GM12878 (cell line): Measurements from ENCODE around the gene DISC1. TPM values are rescaled to one million over a fixed set of nuclear protein-coding genes. Genes with fewer than 3 reads are reported as not detected.

Source experiments
- ATAC-seq: fragments of 200-7000 bp; cut with Tn5 transposase; 3 replicates; pipeline ENCODE4 v1.9.1; 2020; ENCODE audit warnings: mild to moderate bottlenecking, moderate library complexity
- BruUV-seq: library from RNA; stranded (reverse); fragments of 400-500 nt; replicated peaks from 2 replicates; lab custom pipeline; 2021; lab: Mats Ljungman, UMichigan
- CTCF ChIA-PET: fragments of 300-600 bp; sonication (Branson Sonifier 250); formaldehyde crosslinking; extraction: SDS; loops from one replicate; lab custom pipeline; 2021; ENCODE audit warnings: inconsistent platforms; lab: Yijun Ruan, JAX
- POLR2A ChIA-PET: fragments of 350-600 bp; formaldehyde crosslinking; extraction: SDS; loops from one replicate; lab custom pipeline; 2021; ENCODE audit warnings: inconsistent platforms; lab: Charles Lee
- RAD21 ChIA-PET: fragments of 300-600 bp; sonication (Branson Sonifier 250); formaldehyde crosslinking; loops from one replicate; lab custom pipeline; 2023; ENCODE audit warnings: antibody characterized with exemption; ENCODE audit not compliant: unreplicated experiment; lab: Charles Lee
- SMC1A ChIA-PET: fragments of 300-600 bp; sonication (Branson Sonifier 250); formaldehyde crosslinking; loops from one replicate; lab custom pipeline; 2023; ENCODE audit not compliant: unreplicated experiment, uncharacterized antibody; lab: Charles Lee
- DNase-seq: peaks from one replicate; pipeline ENCODE4 v3.0.0-alpha.2; 2011; ENCODE audit warnings: low read depth, low spot score
- FAIRE-seq: peaks from 3 replicates; lab custom pipeline; 2011; peaks lifted over from hg19 to GRCh38; lab: Jason Lieb, UNC
- H2AFZ ChIP-seq: 2 replicates; pipeline ENCODE4 v1.6.0; 2011; ENCODE audit warnings: low read depth, low read length, control low read depth; ENCODE audit not compliant: control insufficient read depth
- H3K27ac ChIP-seq: 2 replicates; pipeline ENCODE4 v1.5.1; 2011; ENCODE audit warnings: control low read depth; ENCODE audit not compliant: control insufficient read depth, insufficient read depth
- H3K27me3 ChIP-seq, 2 experiments: replicated peaks in 1 of 2; 2 replicates each; pipeline versions ENCODE4 v1.6.0 to v1.6.1; 2011; ENCODE audit warnings: low read length in 1 of 2; ENCODE audit not compliant: control insufficient read depth in 2 of 2, insufficient read depth in 2 of 2
- H3K36me3 ChIP-seq, 2 experiments: 2 replicates each; pipeline ENCODE4 v1.5.1; 2011; ENCODE audit warnings: low read length in 1 of 2; ENCODE audit not compliant: control insufficient read depth in 2 of 2, insufficient read depth in 2 of 2
- H3K4me1 ChIP-seq: 2 replicates; pipeline ENCODE4 v1.6.1; 2011; ENCODE audit warnings: mild to moderate bottlenecking, low read length, moderate library complexity, mixed read lengths; ENCODE audit not compliant: control insufficient read depth, insufficient read depth
- H3K4me2 ChIP-seq: 2 replicates; pipeline ENCODE4 v1.6.0; 2011; ENCODE audit warnings: control low read depth; ENCODE audit not compliant: control insufficient read depth, insufficient read depth
- H3K4me3 ChIP-seq: fragments of 200-600 bp; sonication (generic); 2 replicates; pipeline ENCODE4 v1.5.1; 2016
- H3K79me2 ChIP-seq: 2 replicates; pipeline ENCODE4 v1.6.0; 2011; ENCODE audit warnings: low read length; ENCODE audit not compliant: control insufficient read depth, insufficient read depth
- H3K9ac ChIP-seq: 2 replicates; pipeline ENCODE4 v1.8.0; 2011; ENCODE audit warnings: low read length, control low read depth, mixed read lengths; ENCODE audit not compliant: control insufficient read depth, insufficient read depth
- H3K9me3 ChIP-seq: replicated peaks from 3 replicates; pipeline ENCODE4 v1.5.1; 2011; ENCODE audit warnings: mild to moderate bottlenecking, low read length; ENCODE audit not compliant: control insufficient read depth, insufficient read depth
- H4K20me1 ChIP-seq: 2 replicates; pipeline ENCODE4 v1.6.0; 2011; ENCODE audit not compliant: control insufficient read depth, insufficient read depth
- E2F4 ChIP-seq: IDR thresholded peaks from 2 replicates; pipeline ENCODE4 v1.6.1; 2012; ENCODE audit warnings: low read depth, low read length, improper control_type of control experiment
- EZH2 ChIP-seq: IDR thresholded peaks from 2 replicates; pipeline ENCODE4 v1.6.1; 2012; ENCODE audit warnings: low read depth, mild to moderate bottlenecking, control low read depth, inconsistent platforms, low read length, borderline replicate concordance; ENCODE audit not compliant: control insufficient read depth
- PKNOX1 ChIP-seq: fragments of 450-650 bp; IDR thresholded peaks from 2 replicates; pipeline ENCODE4 v1.6.1; 2016; ENCODE audit warnings: mild to moderate bottlenecking
- POLR2A ChIP-seq: IDR thresholded peaks from 2 replicates; pipeline ENCODE4 v1.6.1; 2011; ENCODE audit warnings: low read depth, mild to moderate bottlenecking, low read length
- RBBP5 ChIP-seq: fragments of 200-600 bp; sonication (generic); conservative IDR thresholded peaks from 2 replicates; pipeline ENCODE4 v1.6.1; 2016
- SUPT20H ChIP-seq: IDR thresholded peaks from 2 replicates; pipeline ENCODE4 v1.6.1; 2011; ENCODE audit warnings: low read depth, mild to moderate bottlenecking, low read length, moderate library complexity, borderline replicate concordance; ENCODE audit not compliant: control insufficient read depth
- ZBTB4 ChIP-seq: fragments of 450-650 bp; formaldehyde crosslinking; IDR thresholded peaks from 2 replicates; pipeline ENCODE4 v1.4.0; 2022; ENCODE audit warnings: mild to moderate bottlenecking, moderate library complexity
- WGBS: methylation state at CpG from one replicate; pipeline ENCODE4 v1.1.6; 2016; ENCODE audit warnings: low lambda C conversion rate; ENCODE audit not compliant: insufficient replicate concordance, insufficient coverage; ENCODE audit errors: missing lambda C conversion rate; 5-methylcytosine and 5-hydroxymethylcytosine counted together
- in situ Hi-C: fragments of 300-500 bp; cut with MboI; formaldehyde crosslinking; loops from 9 replicates; pipeline ENCODE4 v1.14.3; 2018; ENCODE audit warnings: mixed read lengths
- intact Hi-C: fragments of 100-400 bp; cut with micrococcal nuclease; formaldehyde crosslinking; loops from one replicate; pipeline ENCODE4 v1.14.2; 2022; ENCODE audit not compliant: unreplicated experiment
- polyA plus RNA-seq, 11 experiments: library from polyadenylated mRNA; depleted of rRNA in 4 of 11; unstranded in 6 of 11; stranded (reverse) in 5 of 11; fragments of >200 nt; fragmentation: Nextera tagmentation in 4 of 11; fragmentation: Illumina TruSeq in 1 of 11; extraction: Ambion mirVana in 4 of 11; extraction: Trizol in 1 of 11; gene quantifications; 1 replicate in 1 of 11; 2 replicates in 10 of 11; pipeline versions ENCODE4 v1.2.1 to v1.2.3, GENCODE V29; 2011 to 2016; ENCODE audit warnings: inconsistent platforms in 2 of 11, missing spikeins in 2 of 11, low read depth in 1 of 11
- total RNA-seq, 4 experiments: library from RNA; depleted of rRNA in 3 of 4; stranded (reverse); fragments of >200 nt in 3 of 4; fragmentation: Illumina TruSeq in 1 of 4; extraction: Trizol in 1 of 4; gene quantifications; 2 replicates each; pipeline versions ENCODE4 v1.2.1 to v1.2.3, GENCODE V29; 2013 to 2021

DISC1 gene
- total and polyA plus RNA-seq, 10 of the 15 experiments (the other 5 are each of a cell fraction or from before 2014, with no cell fraction given) = 0.05 to 0.72 (median 0.19) TPM; not detected in 1

GRCh38 chr1:231949277-231950091 lies 322.9 kb downstream of the DISC1 start (continued):
- no peak for TF ChIP-seq PKNOX1
- TF ChIP-seq POLR2A = no peak
- TF ChIP-seq, all 136 proteins: peak for 0

GRCh38 chr1:231950331-231951128 lies 323.9 kb downstream of the DISC1 start:
- no peak overlapping the region for H3K4me2 ChIP-seq
- ChIA-PET SMC1A (no interaction called here), RAD21 (no interaction called here), CTCF (interaction anchor here (0.6 kb wide), 1 partner anchor 123 kb away, joined by 3 read pairs; no protein-coding TSS in a partner anchor), POLR2A (no interaction called here)
- intact Hi-C loops = no loop called here
- H2AFZ ChIP-seq = no peak overlapping the region
- H3K27me3 ChIP-seq = no peaks in the 10 kb centered on the region
- H3K4me1 ChIP-seq = no peaks in the 10 kb centered on the region
- H3K79me2 ChIP-seq = no peaks in the 10 kb centered on the region
- DNase-seq = no peak
- BruUV-seq = no TSS peak
- no peak for ATAC-seq
- no peaks in the 10 kb centered on the region for H3K36me3 ChIP-seq
- TF ChIP-seq EZH2 = no peak
- TF ChIP-seq SUPT20H = no peak
- TF ChIP-seq RBBP5 = no peak
- no peak for TF ChIP-seq ZBTB4 (CRISPR knock-in tag)
- TF ChIP-seq E2F4 = no peak
- FAIRE-seq = no peak
- H3K4me3 ChIP-seq = no peak overlapping the region
- no peak overlapping the region for H3K27ac ChIP-seq
- 38% methylated on average over 6 of the region's 6 CpGs for WGBS
- in situ Hi-C loops = no loop called here
- H3K9ac ChIP-seq = no peak overlapping the region
- H3K9me3 ChIP-seq = no peaks in the 10 kb centered on the region
- no peaks in the 10 kb centered on the region for H4K20me1 ChIP-seq
